ENCODE results near the gene FHL1.
A peak's percentile ranks its signal among the peaks of the same experiment; 100 is the strongest.

The FHL1 gene

GRCh38 chrX:136185401-136186022, 38.2 kb downstream of the FHL1 start:
- DNase-seq: no peak

DNA sequence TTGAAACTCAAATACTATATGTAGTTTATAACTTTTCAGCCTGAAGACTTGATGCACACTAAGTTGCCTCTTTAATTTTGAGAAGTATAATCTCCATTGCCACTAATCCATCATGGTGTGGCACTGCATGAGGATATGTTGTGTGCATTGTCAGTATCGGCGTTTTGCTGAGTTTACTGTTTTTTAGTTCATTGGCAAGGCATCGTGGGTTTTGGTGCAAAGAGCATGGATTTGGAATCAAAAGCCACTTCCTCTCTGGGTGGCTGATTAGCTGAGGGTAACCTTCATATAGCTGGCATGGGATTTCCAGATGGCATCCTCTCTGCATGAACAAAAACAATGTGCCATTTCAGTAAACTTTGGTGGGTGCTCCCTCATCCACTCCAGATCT, 38.7 kb downstream of the FHL1 start:
- no peak for DNase-seq

DNA sequence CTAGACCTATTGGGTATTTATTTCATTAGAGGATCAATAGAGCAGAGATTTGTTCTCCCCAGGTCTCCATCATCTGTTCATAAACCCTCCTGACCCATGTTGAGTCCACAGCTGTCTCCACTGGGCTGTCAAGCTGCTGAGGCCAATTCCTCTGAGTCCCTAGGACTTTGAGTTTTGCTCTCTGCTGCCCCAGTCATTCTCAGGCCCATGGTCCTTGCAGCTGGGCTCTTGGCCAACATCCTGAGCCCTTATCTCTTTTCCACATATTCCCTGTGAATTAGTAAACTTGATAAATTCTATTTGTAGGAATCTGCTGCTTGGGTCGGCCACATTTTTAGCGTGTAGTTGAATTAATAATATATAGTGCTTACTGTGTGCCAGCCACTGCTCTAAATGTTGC, 41.9 kb downstream of the FHL1 start:
- DNase-seq: no peak

DNA sequence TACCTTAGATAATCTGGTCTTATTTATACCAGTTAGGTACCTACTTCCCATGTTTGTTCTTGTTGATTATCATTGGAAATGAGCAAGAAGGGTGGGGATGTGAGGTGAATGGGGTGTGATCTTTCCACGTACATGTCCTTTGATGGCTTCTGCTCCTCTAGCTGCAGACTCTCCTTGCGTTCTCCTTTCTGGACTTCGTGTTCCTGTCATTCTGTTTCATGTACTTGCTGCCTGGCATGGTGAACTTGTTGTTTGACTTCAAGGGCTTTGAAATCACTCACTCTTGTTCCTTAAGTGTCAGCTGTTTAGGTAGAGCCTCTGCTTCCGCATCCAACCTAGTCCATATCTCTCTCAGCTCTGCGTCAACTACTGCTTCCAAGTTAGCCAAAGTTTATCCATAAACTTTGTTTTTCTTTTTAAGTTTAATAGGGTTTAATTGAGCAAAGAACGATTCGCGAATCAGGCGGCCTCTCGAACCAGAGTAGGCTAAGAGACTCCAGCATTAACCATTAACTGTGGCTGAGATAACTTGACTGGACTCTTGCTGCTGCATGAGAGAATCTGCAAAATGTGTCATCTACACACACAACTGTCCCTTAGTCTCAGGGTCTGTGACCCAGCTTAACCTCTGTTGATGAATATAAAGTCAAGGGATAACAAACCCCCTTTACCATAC, 42.8 kb downstream of the FHL1 start:
- DNase-seq: no peak

- DNase-seq: no peak
Measured at GRCh38 chrX:136191171-136191570, 43.8 kb downstream of the FHL1 start.

DNA sequence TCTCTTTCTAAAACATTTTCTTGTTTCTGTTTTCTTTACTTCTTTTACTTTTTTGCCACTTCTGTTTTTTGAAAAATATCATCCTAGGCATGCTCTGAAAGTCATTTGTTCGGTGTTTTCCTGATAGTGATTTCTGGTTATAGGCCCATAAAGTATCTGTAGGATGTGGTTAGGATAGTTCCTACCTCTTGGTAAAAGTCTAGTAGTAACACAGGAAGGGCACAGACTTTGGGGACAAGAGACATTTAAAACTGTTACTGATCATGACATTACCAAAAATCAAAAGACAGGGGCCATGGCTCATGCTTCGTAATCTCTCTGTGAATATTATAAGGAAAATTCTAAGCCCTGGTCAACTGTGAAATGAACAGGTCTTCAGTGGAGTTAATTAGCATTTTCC, 44.8 kb downstream of the FHL1 start:
- no peak for DNase-seq

- no peak for DNase-seq
Measured at GRCh38 chrX:136192839-136193414, 45.6 kb downstream of the FHL1 start.

- no peak for DNase-seq
Measured at GRCh38 chrX:136193771-136194170, 46.4 kb downstream of the FHL1 start.

DNA sequence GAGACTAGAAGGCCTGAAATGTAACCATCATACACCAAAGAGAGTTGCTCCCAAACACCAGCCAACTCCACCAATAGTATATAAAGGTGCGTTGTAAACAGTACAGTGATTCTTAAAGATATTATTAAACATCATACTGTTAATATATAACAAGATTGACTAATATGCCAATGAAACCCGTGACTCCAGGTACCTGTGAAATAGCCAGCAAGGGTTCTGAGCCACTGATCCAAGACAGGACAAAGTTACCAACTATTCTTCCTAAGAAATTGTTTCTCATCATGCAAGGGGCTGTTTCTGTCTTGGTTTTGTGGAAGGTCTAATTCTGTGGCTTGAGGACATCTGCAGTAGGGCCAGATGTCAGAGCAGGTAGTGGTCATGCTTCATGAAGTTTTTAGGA, 47.2 kb downstream of the FHL1 start:
- DNase-seq: no peak

GRCh38 chrX:136195247-136195646, 47.9 kb downstream of the FHL1 start:
- no peak for DNase-seq

DNA sequence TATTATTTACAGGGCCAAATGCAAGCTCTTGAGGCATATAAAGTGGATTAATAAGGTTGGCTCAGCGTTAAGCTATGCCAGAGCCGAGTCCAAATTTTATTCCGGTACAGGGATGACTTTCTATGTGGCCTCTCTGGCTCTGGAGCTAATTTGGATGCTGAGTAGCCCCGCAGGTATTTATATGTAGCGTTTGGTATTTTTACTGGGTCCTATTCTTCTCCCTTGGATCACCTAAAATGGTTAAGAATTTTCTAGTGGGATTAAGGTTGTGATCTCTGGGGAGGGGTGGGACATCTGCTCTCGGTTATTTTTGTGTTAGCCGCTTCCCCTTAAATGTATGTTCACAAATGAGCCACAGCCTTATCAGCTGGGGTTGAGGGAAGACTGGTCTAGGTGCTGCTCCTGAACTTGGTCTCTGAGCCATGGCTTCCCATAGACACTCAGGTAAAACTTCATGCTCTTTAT, 49.4 kb downstream of the FHL1 start:
- no peak for DNase-seq

DNA sequence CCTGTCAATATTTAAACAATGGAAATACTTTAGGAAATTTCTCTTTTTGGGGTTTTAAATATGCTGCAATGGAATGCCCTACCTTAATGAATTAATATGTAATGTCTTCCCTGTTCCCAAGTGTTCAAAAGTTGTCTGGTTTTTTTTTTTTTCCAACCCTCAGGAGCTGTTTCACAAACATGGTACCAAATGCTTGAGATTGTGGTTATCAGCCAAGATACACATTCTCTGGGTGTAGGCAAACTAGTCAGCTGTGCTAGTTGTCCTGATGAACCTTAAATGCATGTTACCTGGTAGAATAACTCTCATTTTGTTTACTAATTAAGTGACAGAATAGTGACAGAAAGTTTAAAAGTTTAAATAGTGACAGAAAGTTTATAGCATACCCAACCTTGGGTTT, 50.7 kb downstream of the FHL1 start:
- no peak for DNase-seq

GRCh38 chrX:136198678-136199243, 51.4 kb downstream of the FHL1 start:
- DNase-seq: no peak

GRCh38 chrX:136199365-136199764, 52.0 kb downstream of the FHL1 start:
- no peak for DNase-seq

DNA sequence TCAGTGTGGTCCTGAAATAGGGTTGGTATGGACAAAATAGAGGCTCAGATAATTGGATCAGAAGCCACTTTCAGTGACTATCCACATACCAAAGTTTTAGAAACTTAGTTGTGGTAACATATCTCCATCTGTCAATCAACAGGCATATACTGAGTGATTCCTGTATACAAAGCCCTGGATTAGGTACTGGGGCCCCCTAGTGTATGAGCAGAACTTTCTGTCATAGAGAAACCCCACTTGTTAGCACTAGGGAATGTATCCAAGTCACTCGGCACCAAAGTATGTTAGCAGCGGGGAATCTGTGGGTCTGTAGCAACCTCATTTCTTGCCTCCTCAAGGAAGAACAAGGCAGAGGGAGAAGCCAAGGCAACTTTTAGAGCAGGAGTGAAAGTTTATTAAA, 53.1 kb downstream of the FHL1 start:
- no peak for DNase-seq

- DNase-seq: no peak
Measured at GRCh38 chrX:136201601-136202000, 54.3 kb downstream of the FHL1 start.

- no peak for DNase-seq
Measured at GRCh38 chrX:136202889-136203288, 55.6 kb downstream of the FHL1 start.

DNA sequence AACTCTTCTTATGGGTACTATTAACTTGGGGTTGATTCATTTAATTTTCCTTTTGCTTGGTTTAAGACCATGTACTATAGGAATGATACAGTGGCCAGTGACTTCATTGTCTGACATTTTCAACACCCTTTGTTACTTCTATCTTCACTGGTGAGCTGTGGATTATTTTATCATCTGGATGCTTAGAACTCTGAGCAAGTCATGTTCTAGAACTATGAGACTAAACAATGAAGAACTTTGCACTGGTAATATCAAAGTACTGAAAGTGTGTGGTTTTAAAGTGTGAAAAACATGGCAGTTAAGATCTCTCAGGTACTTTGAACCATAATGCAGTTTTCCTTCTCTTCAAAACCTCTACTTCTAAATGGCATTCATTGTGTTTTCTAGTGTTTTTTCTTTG, 56.1 kb downstream of the FHL1 start:
- no peak for DNase-seq

GRCh38 chrX:136203951-136204350, 56.6 kb downstream of the FHL1 start:
- no peak for DNase-seq

- peak in 4 of 58 donors; percentile 1 to 16 (median 9) for DNase-seq
Measured at GRCh38 chrX:136204571-136204970, 57.2 kb downstream of the FHL1 start.

DNA sequence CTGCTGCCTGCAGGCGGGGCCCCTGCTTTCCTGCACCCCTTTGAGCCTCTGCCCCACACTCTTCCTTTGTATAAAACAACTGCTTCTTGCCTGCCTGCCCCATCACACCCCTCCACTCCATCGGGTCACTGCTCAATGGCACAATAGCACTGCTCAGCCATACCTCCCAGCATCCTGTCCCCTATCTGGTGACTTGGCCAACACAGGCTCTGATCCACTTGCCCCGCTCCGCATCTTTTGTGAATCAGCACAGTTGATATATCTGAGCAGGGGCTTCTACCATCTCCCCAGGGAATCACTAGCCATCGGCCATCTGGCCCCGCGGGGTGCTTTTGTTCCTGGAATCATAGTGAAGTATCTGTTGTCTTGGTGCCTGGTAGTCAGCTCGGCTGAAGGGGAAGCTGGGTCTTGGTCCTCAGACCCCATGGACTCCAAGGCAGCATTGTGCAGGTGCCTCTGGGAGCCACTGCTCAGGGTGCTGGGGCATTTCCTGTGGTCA, 58.6 kb downstream of the FHL1 start:
- no peak for DNase-seq

GRCh38 chrX:136206916-136207315, 59.6 kb downstream of the FHL1 start:
- DNase-seq: no peak
